ENCODE results near the gene TWSG1. TPM values are rescaled to one million over a fixed set of nuclear protein-coding genes. Genes with fewer than 3 reads are reported as not detected.

Gene TWSG1
- total RNA-seq, 1 donor from 2014 or later = 30.3 TPM

DNA sequence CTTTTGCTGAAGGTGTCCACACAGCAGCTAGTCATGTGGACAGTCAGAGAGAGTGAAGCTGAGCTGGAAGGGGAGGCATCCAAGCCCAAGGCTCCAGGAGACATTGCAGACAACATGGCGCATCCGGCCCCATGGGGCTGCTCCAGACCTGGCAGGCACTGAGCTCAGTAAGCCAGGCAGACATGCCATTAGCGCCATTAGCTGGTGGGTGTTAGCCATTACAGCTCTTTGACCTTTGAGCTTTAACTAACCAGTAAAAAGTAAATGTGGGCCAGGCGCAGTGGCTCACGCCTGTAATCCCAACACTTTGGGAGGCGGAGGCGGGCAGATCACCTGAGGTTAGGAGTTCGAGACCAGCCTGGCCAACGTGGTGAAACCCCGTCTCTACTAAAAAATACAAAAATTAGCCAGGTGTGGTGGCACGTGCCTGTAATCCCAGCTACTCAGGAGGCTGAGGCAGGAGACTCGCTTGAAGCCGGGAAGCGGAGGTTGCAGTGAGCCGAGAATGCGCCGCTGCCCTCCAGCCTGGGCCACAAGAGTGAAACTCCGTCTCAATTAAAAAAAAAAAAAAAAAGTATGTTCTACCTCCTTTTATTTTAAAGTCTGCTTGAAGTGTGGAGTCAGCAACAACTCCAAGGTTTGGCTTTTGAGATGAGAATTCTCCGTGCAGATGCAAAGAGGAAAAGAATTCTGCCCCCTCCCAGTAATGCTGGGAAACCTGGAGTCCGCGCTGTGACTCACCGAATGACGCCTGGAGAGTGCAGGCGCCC, 69.4 kb downstream of the TWSG1 start:
- H3K36me3 ChIP-seq (ENCODE audit: control insufficient read depth in 3 of 3, insufficient read depth in 3 of 3, low read length in 3 of 3) = peaks cover 0 to 6% (median 0%) of the 10 kb centered on the region in 3 donors
- H3K27ac ChIP-seq (ENCODE audit: low read depth, low read length) = peak overlapping the region; percentile 25
- H3K9me3 ChIP-seq (ENCODE audit: control insufficient read depth in 3 of 3, low read length in 3 of 3) = no peaks in the 10 kb centered on the region
- no peak overlapping the region for H3K4me3 ChIP-seq (ENCODE audit: low read length in 3 of 3)
- no peak overlapping the region for H3K9ac ChIP-seq (ENCODE audit: low read depth in 1 of 3, low read length in 3 of 3)
- H3K27me3 ChIP-seq (ENCODE audit: control insufficient read depth in 3 of 3, insufficient read depth in 3 of 3, low read length in 3 of 3) = no peaks in the 10 kb centered on the region
- H3K4me1 ChIP-seq (ENCODE audit: control insufficient read depth in 3 of 3, insufficient read depth in 3 of 3, low read length in 3 of 3) = no peaks in the 10 kb centered on the region

DNA sequence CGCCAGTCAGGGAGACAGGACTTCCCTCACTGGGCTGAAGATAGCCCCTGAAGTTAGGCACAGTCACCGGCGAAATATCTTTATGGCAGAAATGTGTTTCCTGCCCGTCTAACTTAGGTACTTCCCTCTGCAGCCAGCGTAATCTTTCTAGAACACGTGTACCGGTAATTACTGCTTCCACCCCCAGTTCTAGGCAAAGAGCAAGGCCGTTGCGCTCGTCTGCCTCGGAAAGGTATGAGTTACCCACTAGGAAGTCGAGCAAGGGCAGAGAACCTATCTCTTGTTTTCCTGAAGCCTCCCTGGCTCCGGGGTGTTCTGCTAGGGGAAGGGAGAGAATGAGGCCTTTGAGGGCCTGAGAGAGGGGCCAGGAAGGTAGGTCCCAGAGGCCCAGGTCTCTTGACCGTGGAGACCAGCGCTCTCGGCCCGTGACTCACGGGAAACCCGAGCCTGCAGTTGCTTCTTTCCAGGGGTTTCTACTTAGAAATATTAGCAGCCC, 70.0 kb downstream of the TWSG1 start:
- Histone ChIP-seq H3K9me3 (ENCODE audit: control insufficient read depth in 3 of 3, low read length in 3 of 3) (no peaks in the 10 kb centered on the region), H3K36me3 (ENCODE audit: control insufficient read depth in 3 of 3, insufficient read depth in 3 of 3, low read length in 3 of 3) (peaks cover 0 to 2% (median 0%) of the 10 kb centered on the region in 3 donors), H3K4me1 (ENCODE audit: control insufficient read depth in 3 of 3, insufficient read depth in 3 of 3, low read length in 3 of 3) (no peaks in the 10 kb centered on the region), H3K9ac (ENCODE audit: low read depth in 1 of 3, low read length in 3 of 3) (no peak overlapping the region), H3K27me3 (ENCODE audit: control insufficient read depth in 3 of 3, insufficient read depth in 3 of 3, low read length in 3 of 3) (no peaks in the 10 kb centered on the region), H3K27ac (ENCODE audit: low read depth, low read length) (no peak overlapping the region), H3K4me3 (ENCODE audit: low read length in 3 of 3) (peak overlapping the region in 1 of 3 donors; percentile 22)

DNA sequence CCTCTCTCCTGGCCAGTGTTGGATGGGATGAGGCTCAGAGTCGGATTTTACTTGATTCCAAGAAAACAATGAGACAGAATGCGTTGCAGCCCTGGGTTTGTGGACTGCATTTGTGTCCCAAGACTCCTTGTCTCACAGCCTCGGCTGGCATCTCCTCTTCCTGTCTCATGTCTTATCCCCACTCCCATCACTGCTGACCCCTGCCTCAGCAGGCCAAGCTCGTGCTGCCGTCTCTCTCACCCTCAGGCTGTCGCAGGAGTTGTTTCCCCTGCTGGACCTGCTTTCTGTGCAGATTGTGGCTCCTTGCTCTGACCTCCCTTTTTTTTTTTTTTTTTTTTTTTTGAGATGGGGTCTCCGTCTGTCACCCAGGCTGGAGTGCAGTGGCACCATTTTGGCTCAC, 70.6 kb downstream of the TWSG1 start:
- Histone ChIP-seq H3K4me3 (ENCODE audit: low read length in 3 of 3) (no peak overlapping the region), H3K27me3 (ENCODE audit: control insufficient read depth in 3 of 3, insufficient read depth in 3 of 3, low read length in 3 of 3) (no peaks in the 10 kb centered on the region), H3K9ac (ENCODE audit: low read depth in 1 of 3, low read length in 3 of 3) (no peak overlapping the region), H3K4me1 (ENCODE audit: control insufficient read depth in 3 of 3, insufficient read depth in 3 of 3, low read length in 3 of 3) (no peaks in the 10 kb centered on the region), H3K9me3 (ENCODE audit: control insufficient read depth in 3 of 3, low read length in 3 of 3) (no peaks in the 10 kb centered on the region), H3K36me3 (ENCODE audit: control insufficient read depth in 3 of 3, insufficient read depth in 3 of 3, low read length in 3 of 3) (no peaks in the 10 kb centered on the region), H3K27ac (ENCODE audit: low read depth, low read length) (no peak overlapping the region)

DNA sequence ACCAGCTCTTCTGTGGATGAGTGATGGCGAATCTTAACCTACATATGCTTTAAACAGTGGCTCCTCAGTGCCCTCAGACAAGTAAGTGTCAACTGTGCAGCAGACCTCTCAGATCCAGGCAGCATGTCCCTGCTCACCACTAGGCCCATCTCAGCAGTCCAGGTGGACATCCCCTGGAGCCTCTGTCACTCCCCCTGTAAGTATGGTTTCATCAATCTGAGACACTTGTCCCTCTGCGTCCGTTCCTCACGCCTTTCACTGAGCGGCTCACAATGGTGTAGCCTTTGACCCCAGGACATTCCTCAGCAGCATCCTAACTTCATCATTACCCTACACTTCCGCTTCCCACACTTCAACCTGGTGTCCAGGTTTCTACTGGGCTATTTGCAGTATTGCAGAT, 71.4 kb downstream of the TWSG1 start:
- H3K4me3 ChIP-seq (ENCODE audit: low read length in 3 of 3) = no peak overlapping the region
- H3K36me3 ChIP-seq (ENCODE audit: control insufficient read depth in 3 of 3, insufficient read depth in 3 of 3, low read length in 3 of 3) = no peaks in the 10 kb centered on the region
- no peaks in the 10 kb centered on the region for H3K27me3 ChIP-seq (ENCODE audit: control insufficient read depth in 3 of 3, insufficient read depth in 3 of 3, low read length in 3 of 3)
- no peaks in the 10 kb centered on the region for H3K4me1 ChIP-seq (ENCODE audit: control insufficient read depth in 3 of 3, insufficient read depth in 3 of 3, low read length in 3 of 3)
- no peaks in the 10 kb centered on the region for H3K9me3 ChIP-seq (ENCODE audit: control insufficient read depth in 3 of 3, low read length in 3 of 3)
- H3K27ac ChIP-seq (ENCODE audit: low read depth, low read length) = no peak overlapping the region
- H3K9ac ChIP-seq (ENCODE audit: low read depth in 1 of 3, low read length in 3 of 3) = no peak overlapping the region

DNA sequence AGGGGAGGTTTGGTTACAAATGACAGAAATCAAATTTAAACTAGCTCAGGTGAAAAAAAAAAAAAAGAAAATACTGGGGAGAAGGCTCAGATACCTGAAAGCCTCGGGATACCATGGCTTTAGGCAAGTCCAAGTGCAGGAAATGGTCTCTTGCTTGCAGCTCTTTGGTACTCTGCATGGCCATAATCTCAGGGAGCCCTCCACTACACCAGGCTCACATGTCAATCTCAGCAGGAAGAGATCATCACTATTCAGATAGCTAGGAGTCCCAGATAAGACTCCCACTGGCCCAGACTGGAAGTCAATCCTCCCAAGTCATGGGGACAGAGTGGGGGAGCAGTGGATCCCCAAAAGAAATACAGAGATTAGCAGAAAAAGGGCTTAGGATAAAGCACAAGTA, 75.9 kb downstream of the TWSG1 start:
- H3K9ac ChIP-seq (ENCODE audit: low read depth in 1 of 3, low read length in 3 of 3) = no peak overlapping the region
- H3K4me3 ChIP-seq (ENCODE audit: low read length in 3 of 3) = no peak overlapping the region
- no peaks in the 10 kb centered on the region for H3K36me3 ChIP-seq (ENCODE audit: control insufficient read depth in 3 of 3, insufficient read depth in 3 of 3, low read length in 3 of 3)
- no peaks in the 10 kb centered on the region for H3K27me3 ChIP-seq (ENCODE audit: control insufficient read depth in 3 of 3, insufficient read depth in 3 of 3, low read length in 3 of 3)
- no peaks in the 10 kb centered on the region for H3K4me1 ChIP-seq (ENCODE audit: control insufficient read depth in 3 of 3, insufficient read depth in 3 of 3, low read length in 3 of 3)
- no peaks in the 10 kb centered on the region for H3K9me3 ChIP-seq (ENCODE audit: control insufficient read depth in 3 of 3, low read length in 3 of 3)
- H3K27ac ChIP-seq (ENCODE audit: low read depth, low read length) = no peak overlapping the region

DNA sequence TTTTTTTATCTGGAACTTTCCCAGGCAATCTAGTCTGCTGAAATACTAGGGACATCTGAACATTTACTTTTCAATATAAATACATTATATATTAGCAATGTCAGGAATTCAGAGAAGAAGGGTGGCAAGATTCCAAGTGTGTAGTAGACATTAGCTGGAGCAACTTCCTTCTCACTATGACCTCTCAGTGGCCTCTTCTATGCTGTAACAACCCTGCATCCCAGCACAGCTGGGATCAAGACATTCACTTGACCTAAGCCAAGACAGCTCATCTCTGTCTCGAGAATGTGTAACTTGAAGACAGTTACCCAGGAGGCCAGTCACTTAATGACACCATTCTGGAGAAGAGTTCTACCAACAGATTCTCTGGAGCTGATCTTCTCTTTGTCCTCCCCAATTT, 79.0 kb downstream of the TWSG1 start:
- no peak overlapping the region for H3K4me3 ChIP-seq (ENCODE audit: low read length in 3 of 3)
- H3K27ac ChIP-seq (ENCODE audit: low read depth, low read length) = no peak overlapping the region
- no peaks in the 10 kb centered on the region for H3K9me3 ChIP-seq (ENCODE audit: control insufficient read depth in 3 of 3, low read length in 3 of 3)
- peaks cover 6 to 8% (median 8%) of the 10 kb centered on the region in 3 donors for H3K4me1 ChIP-seq (ENCODE audit: control insufficient read depth in 3 of 3, insufficient read depth in 3 of 3, low read length in 3 of 3)
- H3K36me3 ChIP-seq (ENCODE audit: control insufficient read depth in 3 of 3, insufficient read depth in 3 of 3, low read length in 3 of 3) = no peaks in the 10 kb centered on the region
- H3K27me3 ChIP-seq (ENCODE audit: control insufficient read depth in 3 of 3, insufficient read depth in 3 of 3, low read length in 3 of 3) = no peaks in the 10 kb centered on the region
- H3K9ac ChIP-seq (ENCODE audit: low read depth in 1 of 3, low read length in 3 of 3) = no peak overlapping the region

DNA sequence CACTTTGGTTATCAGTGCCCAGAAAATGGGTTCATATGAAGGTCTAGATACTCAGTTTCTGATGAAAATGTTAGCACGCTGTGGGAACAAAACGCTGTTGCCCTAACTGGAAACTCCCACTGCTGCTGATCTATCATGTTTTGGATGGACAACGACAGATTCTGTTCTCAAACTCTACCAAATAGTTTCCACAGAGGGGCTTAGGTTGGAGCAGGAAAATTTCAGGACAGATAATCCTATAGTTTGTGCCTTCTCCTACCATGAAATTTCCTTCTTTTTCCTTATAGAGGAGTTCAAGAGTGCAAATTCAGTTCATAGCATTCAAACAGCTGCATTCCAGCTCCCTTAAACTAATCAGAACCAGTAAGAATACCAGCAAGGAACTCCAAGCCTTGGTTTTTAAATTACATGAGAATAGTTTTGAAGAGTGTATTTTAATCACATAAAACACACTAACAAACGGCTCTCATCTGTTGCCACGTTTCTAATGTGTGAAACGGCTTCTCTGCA, 82.0 kb downstream of the TWSG1 start:
- Histone ChIP-seq H3K27ac (ENCODE audit: low read depth, low read length) (no peak overlapping the region), H3K9me3 (ENCODE audit: control insufficient read depth in 3 of 3, low read length in 3 of 3) (no peaks in the 10 kb centered on the region), H3K4me3 (ENCODE audit: low read length in 3 of 3) (peak overlapping the region in 2 of 3 donors; percentile 58 to 59), H3K27me3 (ENCODE audit: control insufficient read depth in 3 of 3, insufficient read depth in 3 of 3, low read length in 3 of 3) (no peaks in the 10 kb centered on the region), H3K9ac (ENCODE audit: low read depth in 1 of 3, low read length in 3 of 3) (no peak overlapping the region), H3K36me3 (ENCODE audit: control insufficient read depth in 3 of 3, insufficient read depth in 3 of 3, low read length in 3 of 3) (no peaks in the 10 kb centered on the region), H3K4me1 (ENCODE audit: control insufficient read depth in 3 of 3, insufficient read depth in 3 of 3, low read length in 3 of 3) (peaks cover 6 to 8% (median 8%) of the 10 kb centered on the region in 3 donors)

DNA sequence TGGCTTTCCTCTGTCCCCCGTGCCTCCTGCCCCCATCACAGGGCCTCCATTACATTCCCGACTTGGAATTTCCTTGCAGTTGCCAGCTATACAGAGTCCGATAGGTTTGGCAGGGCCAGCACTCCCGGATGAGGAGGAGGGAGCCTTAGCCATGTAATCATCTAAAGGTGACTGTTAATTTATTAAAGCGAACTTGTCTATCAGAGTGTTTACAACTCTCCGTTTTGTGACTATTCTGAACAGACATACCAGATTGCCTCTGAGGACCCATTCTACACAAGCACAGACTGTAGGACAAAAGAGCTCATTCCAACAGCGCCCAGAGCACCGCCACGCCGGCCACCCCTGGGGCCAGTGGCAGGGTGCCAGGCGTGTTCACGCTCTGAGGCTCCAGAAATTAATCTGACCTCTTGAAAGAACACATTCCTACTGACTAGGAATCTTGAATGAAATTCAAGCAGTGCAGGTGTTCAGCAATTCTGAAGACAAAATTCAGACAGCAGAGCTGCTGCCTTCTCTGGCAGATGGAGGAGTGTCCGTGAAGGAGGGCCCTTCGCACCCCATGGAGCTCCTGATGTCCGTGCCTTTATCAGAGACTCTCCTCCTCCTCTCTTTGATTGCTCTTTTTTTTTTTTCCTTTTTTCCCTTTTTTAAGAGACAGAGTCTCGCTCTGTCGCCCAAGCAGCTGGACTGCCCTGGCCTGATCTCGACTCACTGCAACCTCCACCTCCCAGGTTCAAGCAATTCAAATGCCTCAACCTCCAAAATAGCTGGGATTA, 82.7 kb downstream of the TWSG1 start:
- no peaks in the 10 kb centered on the region for H3K27me3 ChIP-seq (ENCODE audit: control insufficient read depth in 3 of 3, insufficient read depth in 3 of 3, low read length in 3 of 3)
- peak overlapping the region in 2 of 3 donors; percentile 58 to 59 for H3K4me3 ChIP-seq (ENCODE audit: low read length in 3 of 3)
- H3K36me3 ChIP-seq (ENCODE audit: control insufficient read depth in 3 of 3, insufficient read depth in 3 of 3, low read length in 3 of 3) = no peaks in the 10 kb centered on the region
- H3K9ac ChIP-seq (ENCODE audit: low read depth in 1 of 3, low read length in 3 of 3) = peak overlapping the region in 1 of 3 donors; percentile 43
- peaks cover 6 to 8% (median 8%) of the 10 kb centered on the region in 3 donors for H3K4me1 ChIP-seq (ENCODE audit: control insufficient read depth in 3 of 3, insufficient read depth in 3 of 3, low read length in 3 of 3)
- H3K9me3 ChIP-seq (ENCODE audit: control insufficient read depth in 3 of 3, low read length in 3 of 3) = no peaks in the 10 kb centered on the region
- H3K27ac ChIP-seq (ENCODE audit: low read depth, low read length) = no peak overlapping the region

DNA sequence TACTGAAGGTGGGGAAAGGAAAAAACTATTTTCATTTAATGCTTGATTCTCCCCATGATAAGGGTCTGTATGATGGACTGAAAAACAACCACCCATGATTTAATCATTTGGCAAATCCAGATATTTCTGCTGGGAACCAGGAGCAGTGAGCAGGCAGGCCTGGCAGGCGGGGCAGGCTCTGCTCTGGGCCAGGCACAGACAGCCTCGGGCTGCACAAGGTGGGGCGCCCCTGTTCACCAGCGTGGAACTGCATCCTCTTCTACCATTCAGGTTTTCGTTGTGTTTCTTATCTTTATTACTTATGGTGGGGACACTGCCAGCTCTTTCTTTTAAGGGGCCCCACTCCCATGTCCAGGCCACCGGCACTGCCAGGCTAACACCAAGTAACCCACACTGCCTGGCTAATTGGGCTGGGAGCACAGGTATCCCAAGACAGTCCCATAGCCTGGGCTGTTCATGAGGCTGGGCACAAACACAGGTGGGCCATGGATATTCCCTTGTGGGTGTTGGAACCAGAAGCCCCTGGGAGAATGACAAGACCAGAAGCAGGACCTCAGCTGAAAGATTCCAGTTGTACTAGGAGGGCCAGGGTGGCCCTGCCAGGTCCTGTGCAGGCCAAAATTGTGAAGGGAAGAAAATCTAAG, 83.6 kb downstream of the TWSG1 start:
- H3K27me3 ChIP-seq (ENCODE audit: control insufficient read depth in 3 of 3, insufficient read depth in 3 of 3, low read length in 3 of 3) = no peaks in the 10 kb centered on the region
- H3K4me1 ChIP-seq (ENCODE audit: control insufficient read depth in 3 of 3, insufficient read depth in 3 of 3, low read length in 3 of 3) = peaks cover 6 to 8% (median 8%) of the 10 kb centered on the region in 3 donors
- no peak overlapping the region for H3K9ac ChIP-seq (ENCODE audit: low read depth in 1 of 3, low read length in 3 of 3)
- no peak overlapping the region for H3K4me3 ChIP-seq (ENCODE audit: low read length in 3 of 3)
- no peak overlapping the region for H3K27ac ChIP-seq (ENCODE audit: low read depth, low read length)
- H3K9me3 ChIP-seq (ENCODE audit: control insufficient read depth in 3 of 3, low read length in 3 of 3) = no peaks in the 10 kb centered on the region
- H3K36me3 ChIP-seq (ENCODE audit: control insufficient read depth in 3 of 3, insufficient read depth in 3 of 3, low read length in 3 of 3) = no peaks in the 10 kb centered on the region
